H1 (cell line): ENCODE data around the gene PRF1.

Source experiments
- EP300 ChIP-seq, 2 experiments: IDR thresholded peaks; 1 replicate in 1 of 2; 2 replicates in 1 of 2; pipeline ENCODE4 v1.6.1; 2011 to 2012; ENCODE audit warnings: low read depth in 2 of 2, low read length in 2 of 2, mild to moderate bottlenecking in 2 of 2, borderline replicate concordance in 1 of 2, inconsistent platforms in 1 of 2, moderate library complexity in 1 of 2
- HDAC2 ChIP-seq, 2 experiments: fragments of 300-600 bp in 1 of 2; sonication (generic) in 1 of 2; IDR thresholded peaks; 2 replicates each; pipeline ENCODE4 v1.6.1; 2011 to 2012; ENCODE audit warnings: low read depth in 2 of 2, low read length in 2 of 2, mild to moderate bottlenecking in 2 of 2, moderate library complexity in 2 of 2, borderline replicate concordance in 1 of 2, inconsistent platforms in 1 of 2
- HDAC6 ChIP-seq: IDR thresholded peaks from one replicate; pipeline ENCODE4 v1.7.1; 2012; ENCODE audit warnings: low read depth, mild to moderate bottlenecking, inconsistent platforms, low read length, moderate library complexity
- POLR2A ChIP-seq, 2 experiments: IDR thresholded peaks; 1 replicate in 1 of 2; 2 replicates in 1 of 2; pipeline ENCODE4 v1.6.1; 2011; ENCODE audit warnings: low read depth in 2 of 2, low read length in 2 of 2, mild to moderate bottlenecking in 2 of 2; ENCODE audit errors: control extremely low read depth in 1 of 2
- TF ChIP-seq, protein P1 (sequence below), 3 experiments: IDR thresholded peaks; 1 replicate in 2 of 3; 2 replicates in 1 of 3; pipeline versions ENCODE4 v1.5.1 to v1.6.1; 2011; ENCODE audit warnings: low read length in 3 of 3, mild to moderate bottlenecking in 3 of 3, inconsistent platforms in 2 of 3, low read depth in 1 of 3, moderate library complexity in 1 of 3; ENCODE audit not compliant: insufficient read depth in 1 of 3; ENCODE audit errors: control extremely low read depth in 1 of 3

GRCh38 chr10:70549351-70549961, 53.1 kb downstream of the PRF1 start:
- TF ChIP-seq EP300 (IDR thresholded peaks at IDR 0.05; ENCODE audit: borderline replicate concordance in 1 of 2, low read depth in 2 of 2, low read length in 2 of 2) (no peak), HDAC6 (no peak), HDAC2 (IDR thresholded peaks at IDR 0.05; ENCODE audit: borderline replicate concordance in 1 of 2, low read depth in 2 of 2, low read length in 2 of 2) (no peak), POLR2A (IDR thresholded peaks at IDR 0.05; ENCODE audit: control extremely low read depth in 1 of 2, low read depth in 2 of 2, low read length in 2 of 2) (no peak)
- TF ChIP-seq, protein P1, sequence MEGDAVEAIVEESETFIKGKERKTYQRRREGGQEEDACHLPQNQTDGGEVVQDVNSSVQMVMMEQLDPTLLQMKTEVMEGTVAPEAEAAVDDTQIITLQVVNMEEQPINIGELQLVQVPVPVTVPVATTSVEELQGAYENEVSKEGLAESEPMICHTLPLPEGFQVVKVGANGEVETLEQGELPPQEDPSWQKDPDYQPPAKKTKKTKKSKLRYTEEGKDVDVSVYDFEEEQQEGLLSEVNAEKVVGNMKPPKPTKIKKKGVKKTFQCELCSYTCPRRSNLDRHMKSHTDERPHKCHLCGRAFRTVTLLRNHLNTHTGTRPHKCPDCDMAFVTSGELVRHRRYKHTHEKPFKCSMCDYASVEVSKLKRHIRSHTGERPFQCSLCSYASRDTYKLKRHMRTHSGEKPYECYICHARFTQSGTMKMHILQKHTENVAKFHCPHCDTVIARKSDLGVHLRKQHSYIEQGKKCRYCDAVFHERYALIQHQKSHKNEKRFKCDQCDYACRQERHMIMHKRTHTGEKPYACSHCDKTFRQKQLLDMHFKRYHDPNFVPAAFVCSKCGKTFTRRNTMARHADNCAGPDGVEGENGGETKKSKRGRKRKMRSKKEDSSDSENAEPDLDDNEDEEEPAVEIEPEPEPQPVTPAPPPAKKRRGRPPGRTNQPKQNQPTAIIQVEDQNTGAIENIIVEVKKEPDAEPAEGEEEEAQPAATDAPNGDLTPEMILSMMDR (IDR thresholded peaks at IDR 0.05; ENCODE audit: control extremely low read depth in 1 of 3, insufficient read depth in 1 of 3, low read depth in 1 of 3, low read length in 3 of 3) = no peak
